NT2/D1 (cell line): ENCODE results near the gene KRTAP3-2.

Source experiments
- SUZ12 ChIP-seq: IDR thresholded peaks from 2 replicates; pipeline ENCODE4 v1.6.1; 2011; ENCODE audit not compliant: insufficient read length, insufficient read depth; ENCODE audit errors: extremely low read depth
- YY1 ChIP-seq: IDR thresholded peaks from 2 replicates; pipeline ENCODE4 v1.6.1; 2011; ENCODE audit not compliant: insufficient read length, insufficient read depth
- ZNF274 ChIP-seq: IDR thresholded peaks from 2 replicates; pipeline ENCODE4 v1.6.1; 2011; ENCODE audit warnings: mild to moderate bottlenecking, low read depth, low read length

DNA sequence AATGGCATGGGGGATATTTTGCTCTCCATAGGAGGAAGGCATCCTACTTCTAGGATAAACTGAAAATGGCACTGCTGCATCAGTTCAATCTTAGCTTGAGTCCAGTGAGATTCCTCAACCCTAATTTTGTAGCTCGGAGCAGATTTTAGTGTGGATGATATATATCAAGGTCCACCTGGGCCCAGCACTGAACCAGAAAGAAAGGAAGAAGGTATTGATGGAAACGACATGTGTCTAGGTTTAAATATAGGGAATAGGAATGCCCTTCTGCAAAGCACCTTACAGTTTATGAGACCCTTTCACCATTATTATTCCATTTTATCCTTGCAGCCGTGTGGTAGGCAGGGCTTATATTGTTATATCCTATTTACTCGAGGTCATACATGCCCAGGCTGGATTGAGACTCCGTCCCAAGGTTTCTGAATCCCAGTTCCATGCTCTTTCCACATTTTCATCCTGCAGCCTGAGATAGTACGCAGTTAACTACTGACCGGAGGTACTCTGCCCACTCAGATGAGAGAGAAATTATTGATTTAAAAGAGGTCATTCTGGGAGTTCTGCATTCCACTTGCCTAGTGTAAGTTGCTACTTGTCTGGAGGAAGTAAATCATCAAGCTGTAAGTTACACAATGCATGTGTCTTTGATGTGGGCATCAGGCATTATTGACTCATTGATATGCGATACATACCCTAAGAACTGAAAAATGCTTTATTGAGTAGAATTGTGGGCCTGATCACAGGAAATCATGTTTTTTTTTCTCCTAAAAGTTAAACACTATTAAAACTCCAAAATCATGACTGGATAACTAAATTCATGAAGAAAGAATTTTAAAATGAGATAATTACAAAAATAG, 43.1 kb downstream of the KRTAP3-2 start:
- TF ChIP-seq YY1, result no peak
- TF ChIP-seq SUZ12, result no peak
- no peak for TF ChIP-seq ZNF274
